ENCODE data around the gene GPR139. TPM values are rescaled to one million over a fixed set of nuclear protein-coding genes. Genes with fewer than 3 reads are reported as not detected.
A peak's percentile ranks its signal among the peaks of the same experiment; 100 is the strongest.

The GPR139 gene
- total RNA-seq, 1 experiment from 2014 or later = 0.22 TPM

- Histone ChIP-seq H3K9me3 (ENCODE audit: control insufficient read depth, low read depth, low read length) (no peaks in the 10 kb centered on the region), H2AK5ac (ENCODE audit: insufficient read length, low read length) (no peak overlapping the region), H3K4ac (ENCODE audit: low read depth, low read length) (no peak overlapping the region), H3K79me1 (ENCODE audit: insufficient read depth, low read depth, low read length, poor library complexity, severe bottlenecking) (no peaks in the 10 kb centered on the region), H3K27ac (ENCODE audit: insufficient read length, low read depth, low read length) (no peak overlapping the region), H2BK15ac (ENCODE audit: low read depth, low read length) (no peak overlapping the region), H3T11ph (ENCODE audit: low read length) (no peak overlapping the region), H3K9ac (ENCODE audit: extremely low read depth, insufficient read length, low read length) (no peak overlapping the region), H3K27me3 (ENCODE audit: insufficient read depth, low read length) (peaks cover 17% of the 10 kb centered on the region; the same call in 1 of the 2 replicates), H2BK120ac (ENCODE audit: low read depth, low read length, poor library complexity, severe bottlenecking) (no peak overlapping the region), H3K14ac (ENCODE audit: insufficient read depth, low read length) (no peak overlapping the region), H4K91ac (ENCODE audit: insufficient read length, low read depth, low read length) (no peak overlapping the region), H2BK20ac (ENCODE audit: low read depth, low read length, poor library complexity, severe bottlenecking) (no peak overlapping the region), H4K20me1 (ENCODE audit: control insufficient read depth, insufficient read depth, insufficient read length) (no peaks in the 10 kb centered on the region), H3K18ac (ENCODE audit: insufficient read length, low read depth, low read length) (no peak overlapping the region), H3K79me2 (ENCODE audit: insufficient read depth, low read length) (no peaks in the 10 kb centered on the region), H4K5ac (ENCODE audit: insufficient read length, low read depth, low read length) (no peak overlapping the region), H2AFZ (ENCODE audit: low read length) (no peak overlapping the region), H3K4me2 (ENCODE audit: insufficient read depth, insufficient read length, low read length) (peak overlapping the region; percentile 75), H4K8ac (replicated peaks; ENCODE audit: insufficient read length, low read depth, low read length) (no peak overlapping the region), H2BK12ac (ENCODE audit: insufficient read length, low read depth, low read length) (no peak overlapping the region), H3K23ac (ENCODE audit: insufficient read length, low read depth, low read length) (no peak overlapping the region), H2BK5ac (ENCODE audit: insufficient read length, low read length) (no peak overlapping the region), H3K4me1 (ENCODE audit: insufficient read depth, low read length) (no peaks in the 10 kb centered on the region; the same call in 1 of the 2 replicates), H3K23me2 (ENCODE audit: insufficient read length, low read depth, low read length, poor library complexity, severe bottlenecking) (peaks cover 13% of the 10 kb centered on the region), H3K56ac (ENCODE audit: insufficient read length, low read depth, low read length) (no peak overlapping the region)
- H3K27me3 Mint-ChIP-seq (ENCODE audit: low read depth) = peaks cover 77% of the 10 kb centered on the region
- peak overlapping the region; percentile 60 to 90 for H3K4me3 Mint-ChIP-seq
- H3K27ac Mint-ChIP-seq = no peak overlapping the region
- no peak for TF ChIP-seq CTCF (conservative IDR thresholded peaks at IDR 0.05)
- WGBS (ENCODE audit: extremely low coverage, insufficient read length, low lambda C conversion rate) = no CpG with 5 or more reads among the region's 11 CpGs
- H3K36me3 Mint-ChIP-seq (ENCODE audit: insufficient read depth in 1 of 3, low read depth in 3 of 3) = peaks cover 7 to 15% (median 10%) of the 10 kb centered on the region in 3 experiments; a peak in 6 of 7 replicates
- DNase-seq = no peak
- peaks cover 13% of the 10 kb centered on the region in 2 experiments for H3K9me3 Mint-ChIP-seq
- peaks cover 31 to 35% of the 10 kb centered on the region in 2 experiments for H3K4me1 Mint-ChIP-seq
Observed at GRCh38 chr16:20072146-20072873, 1.4 kb downstream of the GPR139 start.

Data from H9 (cell line).